ENCODE data around the gene KPNA3.
A peak's percentile ranks its signal among the peaks of the same experiment; 100 is the strongest.

KPNA3 gene

DNA sequence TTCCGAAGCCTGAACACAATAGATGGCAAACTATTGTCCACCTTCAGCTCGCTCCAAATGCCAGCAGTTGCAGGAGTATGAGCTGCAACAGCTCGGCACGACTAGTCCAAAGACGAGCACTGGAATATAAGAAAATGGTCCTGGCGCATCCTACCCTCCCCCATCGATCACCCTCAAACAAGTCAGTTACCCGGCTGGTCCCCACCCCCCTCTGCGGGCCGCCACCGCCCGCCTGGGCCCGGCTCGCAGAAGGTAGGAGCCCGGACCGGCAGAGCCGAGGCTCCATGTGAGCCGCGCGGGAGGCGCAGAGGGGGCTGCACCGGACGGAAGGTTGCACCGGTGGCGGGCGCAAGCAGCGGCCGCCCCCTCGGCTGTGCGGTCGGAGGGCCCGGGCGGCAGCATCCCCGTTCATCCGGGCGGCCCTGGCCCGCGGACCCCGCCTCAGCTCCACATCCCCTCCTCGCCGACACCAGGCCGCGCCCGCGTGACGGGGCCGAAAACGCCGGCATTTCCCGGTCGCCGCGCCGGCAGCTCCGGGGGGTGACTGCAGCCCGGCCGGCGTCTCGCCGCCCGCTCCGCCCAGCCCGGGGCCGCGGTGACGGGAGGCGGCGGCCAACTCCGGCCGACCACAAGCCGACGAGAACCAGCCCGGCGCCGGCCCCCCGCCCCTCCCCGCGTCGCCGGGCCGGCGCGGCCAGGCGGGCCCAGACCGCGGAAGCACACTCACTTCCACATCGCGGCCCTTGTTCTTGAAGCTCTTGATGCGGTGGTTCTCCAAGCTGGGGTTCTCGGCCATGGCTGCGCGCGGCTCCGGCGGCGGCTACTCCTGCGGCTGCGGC is 552 bp downstream of the KPNA3 start:
- Histone ChIP-seq H3K79me1 (replicated peaks; ENCODE audit: low read length, poor library complexity, severe bottlenecking) (no peaks in the 10 kb centered on the region), H4K8ac (ENCODE audit: low read length) (peak overlapping the region; percentile 84), H3K36me3 (ENCODE audit: control insufficient read depth in 1 of 2, insufficient read depth in 2 of 2, low read depth in 1 of 2, low read length in 2 of 2) (no peaks in the 10 kb centered on the region), H2AFZ (ENCODE audit: low read depth, low read length) (peak overlapping the region; percentile 85), H2BK120ac (ENCODE audit: low read depth, low read length) (peak overlapping the region; percentile 91), H3K9ac (ENCODE audit: low read length) (peak overlapping the region; percentile 92), H3K4me2 (ENCODE audit: low read length, poor library complexity, severe bottlenecking) (peak overlapping the region; percentile 64), H3K23ac (ENCODE audit: low read length in 2 of 2) (peak overlapping the region in 1 of 2 experiments; percentile 98), H3K27ac (ENCODE audit: low read length, poor library complexity, severe bottlenecking) (peak overlapping the region; percentile 88), H3K9me3 (ENCODE audit: control insufficient read depth, low read length) (no peaks in the 10 kb centered on the region), H3K14ac (ENCODE audit: low read length in 2 of 2) (peak overlapping the region; percentile 57 to 99), H3K18ac (ENCODE audit: low read depth in 1 of 2, low read length in 2 of 2) (peak overlapping the region; percentile 97), H2BK15ac (ENCODE audit: low read depth, poor library complexity, severe bottlenecking) (peak overlapping the region; percentile 69), H4K91ac (ENCODE audit: low read length) (peak overlapping the region; percentile 89), H3K4me3 (ENCODE audit: insufficient read depth in 1 of 2, low read depth in 1 of 2, low read length in 2 of 2) (peak overlapping the region; percentile 97 to 99), H3K27me3 (ENCODE audit: control insufficient read depth in 1 of 2, insufficient read depth in 1 of 2, low read length in 2 of 2) (peaks cover 0 to 2% of the 10 kb centered on the region in 2 experiments), H2AK5ac (ENCODE audit: low read length, severe bottlenecking) (no peak overlapping the region), H3K4me1 (ENCODE audit: control insufficient read depth, insufficient read depth, low read depth, low read length) (peaks cover 6% of the 10 kb centered on the region), H2BK5ac (ENCODE audit: low read depth, low read length, poor library complexity, severe bottlenecking) (peak overlapping the region; percentile 86), H2BK12ac (ENCODE audit: low read length in 2 of 2) (peak overlapping the region in 1 of 2 experiments; percentile 52), H3K4ac (ENCODE audit: low read depth in 1 of 2, low read length in 2 of 2) (peak overlapping the region; percentile 95 to 98)
- WGBS = under 1% methylated on average over 54 of the region's 98 CpGs
- DNase-seq = peak; percentile 52

DNA sequence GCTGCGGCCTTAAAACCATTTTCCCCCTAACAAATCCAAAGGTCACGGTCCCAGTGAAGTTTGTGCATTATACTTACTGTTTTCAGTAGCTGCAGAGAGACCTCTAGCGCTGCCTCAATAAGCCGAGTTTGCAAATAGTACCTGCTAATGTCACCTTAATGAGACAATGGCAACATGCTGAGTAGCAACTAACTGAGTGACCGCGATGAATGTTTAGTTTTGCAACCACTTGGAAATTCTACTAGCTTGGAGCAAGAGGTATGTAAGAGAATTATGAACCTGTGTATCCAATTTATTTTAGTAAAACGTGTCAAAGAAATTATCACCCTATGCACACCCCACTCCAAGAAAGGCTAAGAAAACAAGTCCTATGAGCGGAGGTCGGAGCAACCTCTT is 1.2 kb downstream of the KPNA3 start:
- Histone ChIP-seq H3K27ac (ENCODE audit: low read length, poor library complexity, severe bottlenecking) (peak overlapping the region; percentile 61), H3K9me3 (ENCODE audit: control insufficient read depth, low read length) (no peaks in the 10 kb centered on the region), H3K4me2 (ENCODE audit: low read length, poor library complexity, severe bottlenecking) (peak overlapping the region; percentile 64), H2AK5ac (ENCODE audit: low read length, severe bottlenecking) (no peak overlapping the region), H2BK15ac (ENCODE audit: low read depth, poor library complexity, severe bottlenecking) (no peak overlapping the region), H2AFZ (ENCODE audit: low read depth, low read length) (no peak overlapping the region), H4K91ac (ENCODE audit: low read length) (no peak overlapping the region), H2BK5ac (ENCODE audit: low read depth, low read length, poor library complexity, severe bottlenecking) (no peak overlapping the region), H3K18ac (ENCODE audit: low read depth in 1 of 2, low read length in 2 of 2) (peak overlapping the region in 1 of 2 experiments; percentile 97), H2BK120ac (ENCODE audit: low read depth, low read length) (no peak overlapping the region), H3K4me3 (ENCODE audit: insufficient read depth in 1 of 2, low read depth in 1 of 2, low read length in 2 of 2) (peak overlapping the region; percentile 97 to 99), H3K36me3 (ENCODE audit: control insufficient read depth in 1 of 2, insufficient read depth in 2 of 2, low read depth in 1 of 2, low read length in 2 of 2) (no peaks in the 10 kb centered on the region), H4K8ac (ENCODE audit: low read length) (no peak overlapping the region), H3K14ac (ENCODE audit: low read length in 2 of 2) (no peak overlapping the region), H3K79me1 (replicated peaks; ENCODE audit: low read length, poor library complexity, severe bottlenecking) (no peaks in the 10 kb centered on the region), H3K4me1 (ENCODE audit: control insufficient read depth, insufficient read depth, low read depth, low read length) (peaks cover 6% of the 10 kb centered on the region), H2BK12ac (ENCODE audit: low read length in 2 of 2) (no peak overlapping the region), H3K4ac (ENCODE audit: low read depth in 1 of 2, low read length in 2 of 2) (peak overlapping the region in 1 of 2 experiments; percentile 95), H3K23ac (ENCODE audit: low read length in 2 of 2) (no peak overlapping the region), H3K9ac (ENCODE audit: low read length) (peak overlapping the region; percentile 92), H3K27me3 (ENCODE audit: control insufficient read depth in 1 of 2, insufficient read depth in 1 of 2, low read length in 2 of 2) (no peaks in the 10 kb centered on the region)
- 7% methylated on average over 9 of the region's 9 CpGs for WGBS
- DNase-seq = peak; percentile 35

DNA sequence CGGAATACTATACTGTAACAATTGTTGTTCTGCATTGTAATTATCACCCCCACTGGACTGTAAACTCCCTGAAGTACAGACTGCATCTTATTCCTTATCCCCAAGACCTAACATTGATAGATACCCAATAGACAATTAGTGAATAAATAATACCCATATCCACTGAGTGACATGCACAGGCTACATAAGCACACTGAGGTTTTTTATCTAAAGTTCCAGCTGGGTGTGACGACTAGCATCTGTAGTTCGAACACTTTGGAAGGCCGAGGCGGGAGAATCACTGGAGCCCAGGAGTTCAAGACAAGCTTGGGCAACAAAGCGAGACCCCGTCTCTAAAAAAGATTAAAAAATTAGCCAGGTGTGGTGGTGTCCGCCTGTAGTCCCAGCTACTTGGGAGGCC is 2.5 kb downstream of the KPNA3 start:
- H2AK5ac ChIP-seq (ENCODE audit: low read length, severe bottlenecking) = no peak overlapping the region
- no peaks in the 10 kb centered on the region for H3K27me3 ChIP-seq (ENCODE audit: control insufficient read depth in 1 of 2, insufficient read depth in 1 of 2, low read length in 2 of 2)
- no peak overlapping the region for H4K91ac ChIP-seq (ENCODE audit: low read length)
- no peaks in the 10 kb centered on the region for H3K9me3 ChIP-seq (ENCODE audit: control insufficient read depth, low read length)
- WGBS = 97% methylated on average over 8 of the region's 8 CpGs
- H3K18ac ChIP-seq (ENCODE audit: low read depth in 1 of 2, low read length in 2 of 2) = no peak overlapping the region
- H4K8ac ChIP-seq (ENCODE audit: low read length) = no peak overlapping the region
- H2BK120ac ChIP-seq (ENCODE audit: low read depth, low read length) = no peak overlapping the region
- H3K36me3 ChIP-seq (ENCODE audit: control insufficient read depth in 1 of 2, insufficient read depth in 2 of 2, low read depth in 1 of 2, low read length in 2 of 2) = no peaks in the 10 kb centered on the region
- peak overlapping the region; percentile 92 for H3K9ac ChIP-seq (ENCODE audit: low read length)
- no peak overlapping the region for H2AFZ ChIP-seq (ENCODE audit: low read depth, low read length)
- peaks cover 6% of the 10 kb centered on the region for H3K4me1 ChIP-seq (ENCODE audit: control insufficient read depth, insufficient read depth, low read depth, low read length)
- DNase-seq = no peak
- H3K4ac ChIP-seq (ENCODE audit: low read depth in 1 of 2, low read length in 2 of 2) = peak overlapping the region in 1 of 2 experiments; percentile 41
- H3K79me1 ChIP-seq (replicated peaks; ENCODE audit: low read length, poor library complexity, severe bottlenecking) = peaks cover 2% of the 10 kb centered on the region
- H3K4me3 ChIP-seq (ENCODE audit: insufficient read depth in 1 of 2, low read depth in 1 of 2, low read length in 2 of 2) = peak overlapping the region in 1 of 2 experiments; percentile 99
- no peak overlapping the region for H3K14ac ChIP-seq (ENCODE audit: low read length in 2 of 2)
- no peak overlapping the region for H2BK15ac ChIP-seq (ENCODE audit: low read depth, poor library complexity, severe bottlenecking)
- no peak overlapping the region for H3K23ac ChIP-seq (ENCODE audit: low read length in 2 of 2)
- no peak overlapping the region for H3K4me2 ChIP-seq (ENCODE audit: low read length, poor library complexity, severe bottlenecking)
- H3K27ac ChIP-seq (ENCODE audit: low read length, poor library complexity, severe bottlenecking) = no peak overlapping the region
- H2BK12ac ChIP-seq (ENCODE audit: low read length in 2 of 2) = no peak overlapping the region
- no peak overlapping the region for H2BK5ac ChIP-seq (ENCODE audit: low read depth, low read length, poor library complexity, severe bottlenecking)

DNA sequence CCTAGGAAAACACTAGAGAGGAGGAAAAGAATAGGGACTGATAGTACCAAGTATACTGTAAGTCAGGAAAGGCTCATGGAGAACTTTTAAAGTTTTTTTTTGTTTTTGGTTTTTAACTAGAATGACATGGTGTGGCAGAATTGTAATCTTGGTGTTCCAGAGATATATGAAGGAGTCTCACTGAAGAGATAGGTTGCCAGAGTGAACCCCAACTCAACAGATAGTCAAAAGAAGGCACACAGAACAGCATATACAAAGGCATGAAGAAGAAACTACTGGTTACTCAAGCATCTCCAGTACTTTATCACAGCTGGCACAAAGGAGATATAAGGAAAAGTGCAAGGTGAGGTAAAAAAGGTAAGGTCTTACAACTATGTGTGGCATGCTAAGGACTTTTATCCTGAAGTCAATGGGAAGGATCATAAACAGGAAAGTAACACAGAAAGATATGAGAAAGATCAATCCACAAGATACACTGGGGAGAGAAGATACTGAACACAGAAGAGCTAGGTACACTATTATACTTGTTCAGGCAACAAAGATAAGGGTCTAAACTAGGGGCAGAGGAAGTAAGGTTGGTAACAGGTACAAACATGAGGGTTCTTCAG is 6.0 kb downstream of the KPNA3 start:
- H3K4me3 ChIP-seq (ENCODE audit: insufficient read depth in 1 of 2, low read depth in 1 of 2, low read length in 2 of 2) = no peak overlapping the region
- no peak overlapping the region for H4K91ac ChIP-seq (ENCODE audit: low read length)
- no peak overlapping the region for H3K18ac ChIP-seq (ENCODE audit: low read depth in 1 of 2, low read length in 2 of 2)
- H3K4me2 ChIP-seq (ENCODE audit: low read length, poor library complexity, severe bottlenecking) = no peak overlapping the region
- no peak overlapping the region for H4K8ac ChIP-seq (ENCODE audit: low read length)
- no peak overlapping the region for H3K23ac ChIP-seq (ENCODE audit: low read length in 2 of 2)
- H2AFZ ChIP-seq (ENCODE audit: low read depth, low read length) = no peak overlapping the region
- no peak overlapping the region for H3K14ac ChIP-seq (ENCODE audit: low read length in 2 of 2)
- peaks cover 2% of the 10 kb centered on the region for H3K4me1 ChIP-seq (ENCODE audit: control insufficient read depth, insufficient read depth, low read depth, low read length)
- H2BK120ac ChIP-seq (ENCODE audit: low read depth, low read length) = no peak overlapping the region
- peaks cover 6% of the 10 kb centered on the region for H3K79me1 ChIP-seq (replicated peaks; ENCODE audit: low read length, poor library complexity, severe bottlenecking)
- no peak overlapping the region for H3K27ac ChIP-seq (ENCODE audit: low read length, poor library complexity, severe bottlenecking)
- no peak overlapping the region for H3K4ac ChIP-seq (ENCODE audit: low read depth in 1 of 2, low read length in 2 of 2)
- H2BK5ac ChIP-seq (ENCODE audit: low read depth, low read length, poor library complexity, severe bottlenecking) = no peak overlapping the region
- H3K36me3 ChIP-seq (ENCODE audit: control insufficient read depth in 1 of 2, insufficient read depth in 2 of 2, low read depth in 1 of 2, low read length in 2 of 2) = no peaks in the 10 kb centered on the region
- DNase-seq = no peak
- H2BK15ac ChIP-seq (ENCODE audit: low read depth, poor library complexity, severe bottlenecking) = no peak overlapping the region
- H2BK12ac ChIP-seq (ENCODE audit: low read length in 2 of 2) = no peak overlapping the region
- H3K9ac ChIP-seq (ENCODE audit: low read length) = no peak overlapping the region
- no peak overlapping the region for H2AK5ac ChIP-seq (ENCODE audit: low read length, severe bottlenecking)
- H3K9me3 ChIP-seq (ENCODE audit: control insufficient read depth, low read length) = no peaks in the 10 kb centered on the region
- no peaks in the 10 kb centered on the region for H3K27me3 ChIP-seq (ENCODE audit: control insufficient read depth in 1 of 2, insufficient read depth in 1 of 2, low read length in 2 of 2)
